Adrenal gland (tissue), 5 donors: ENCODE results near the gene CNP.

ENCODE experiments used
- POLR2A ChIP-seq, 2 donors: fragments of 450-650 bp; IDR thresholded peaks; one replicate each; pipeline ENCODE4 v1.6.1; 2017; ENCODE audit warnings: antibody characterized with exemption in 2 of 2, mild to moderate bottlenecking in 2 of 2, moderate library complexity in 1 of 2
- TF ChIP-seq, protein P1 (sequence below), 6 experiments: fragments of 450-650 bp in 4 of 6; fragments of 200-600 bp in 2 of 6; sonication (generic) in 1 of 6; IDR thresholded peaks; 1 replicate in 5 of 6; 2 replicates in 1 of 6; pipeline versions ENCODE4 v1.5.1 to v1.8.0; 2016 to 2021; ENCODE audit warnings: antibody characterized with exemption in 6 of 6, mild to moderate bottlenecking in 2 of 6, moderate library complexity in 1 of 6
- donor health status: DM: no; HTN: no; CAD: no.

DNA sequence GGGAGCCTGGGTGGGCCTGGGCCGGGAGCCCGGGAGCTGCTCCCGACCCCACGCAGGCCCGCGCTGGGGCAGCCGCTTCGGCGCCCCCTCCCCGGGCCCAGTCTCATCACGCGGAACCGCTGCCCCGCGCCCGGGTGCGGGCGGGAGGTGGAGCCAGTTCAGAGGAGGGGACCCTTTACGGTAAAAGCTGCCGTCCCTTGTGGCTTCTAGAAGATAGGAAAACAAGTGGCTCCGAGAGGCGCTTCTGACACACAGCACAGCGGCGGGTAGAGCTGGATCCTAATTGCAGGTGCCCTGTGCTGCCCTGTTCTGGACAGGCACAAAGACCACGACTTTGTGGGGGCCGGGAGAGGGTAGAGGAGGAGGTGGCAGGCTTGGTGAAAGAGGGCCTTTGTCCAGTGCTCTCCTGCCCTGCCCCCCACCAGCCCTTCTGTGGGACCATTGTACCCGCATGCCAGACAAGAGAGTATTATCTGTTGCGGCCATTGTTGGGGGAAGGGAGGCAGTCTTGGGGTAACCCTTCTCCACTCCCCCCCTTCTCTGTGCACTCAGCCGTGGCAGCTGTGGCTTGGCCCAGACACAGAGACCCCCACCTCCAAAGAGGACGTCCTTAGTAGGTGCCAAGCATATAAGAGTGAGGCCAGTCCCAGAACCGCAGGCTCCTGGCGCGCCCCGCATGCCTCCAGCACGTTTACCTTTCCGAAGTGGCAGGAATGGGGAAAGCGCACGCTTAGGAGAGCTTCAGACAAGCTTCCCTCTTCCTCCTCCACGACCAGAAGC is 736 bp downstream of the CNP start:
- TF ChIP-seq, protein P1, sequence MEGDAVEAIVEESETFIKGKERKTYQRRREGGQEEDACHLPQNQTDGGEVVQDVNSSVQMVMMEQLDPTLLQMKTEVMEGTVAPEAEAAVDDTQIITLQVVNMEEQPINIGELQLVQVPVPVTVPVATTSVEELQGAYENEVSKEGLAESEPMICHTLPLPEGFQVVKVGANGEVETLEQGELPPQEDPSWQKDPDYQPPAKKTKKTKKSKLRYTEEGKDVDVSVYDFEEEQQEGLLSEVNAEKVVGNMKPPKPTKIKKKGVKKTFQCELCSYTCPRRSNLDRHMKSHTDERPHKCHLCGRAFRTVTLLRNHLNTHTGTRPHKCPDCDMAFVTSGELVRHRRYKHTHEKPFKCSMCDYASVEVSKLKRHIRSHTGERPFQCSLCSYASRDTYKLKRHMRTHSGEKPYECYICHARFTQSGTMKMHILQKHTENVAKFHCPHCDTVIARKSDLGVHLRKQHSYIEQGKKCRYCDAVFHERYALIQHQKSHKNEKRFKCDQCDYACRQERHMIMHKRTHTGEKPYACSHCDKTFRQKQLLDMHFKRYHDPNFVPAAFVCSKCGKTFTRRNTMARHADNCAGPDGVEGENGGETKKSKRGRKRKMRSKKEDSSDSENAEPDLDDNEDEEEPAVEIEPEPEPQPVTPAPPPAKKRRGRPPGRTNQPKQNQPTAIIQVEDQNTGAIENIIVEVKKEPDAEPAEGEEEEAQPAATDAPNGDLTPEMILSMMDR (IDR thresholded peaks at IDR 0.05) = no peak
- TF ChIP-seq POLR2A (IDR thresholded peaks at IDR 0.05) = no peak
